Embryonic facial prominence (tissue), 1 donor: Measurements from ENCODE around the gene SLC13A3.

ENCODE experiments used
- DNase-seq: peaks from one replicate; pipeline ENCODE4 v3.0.0-alpha.2; 2016; ENCODE audit errors: extremely low spot score

SLC13A3 gene

DNA sequence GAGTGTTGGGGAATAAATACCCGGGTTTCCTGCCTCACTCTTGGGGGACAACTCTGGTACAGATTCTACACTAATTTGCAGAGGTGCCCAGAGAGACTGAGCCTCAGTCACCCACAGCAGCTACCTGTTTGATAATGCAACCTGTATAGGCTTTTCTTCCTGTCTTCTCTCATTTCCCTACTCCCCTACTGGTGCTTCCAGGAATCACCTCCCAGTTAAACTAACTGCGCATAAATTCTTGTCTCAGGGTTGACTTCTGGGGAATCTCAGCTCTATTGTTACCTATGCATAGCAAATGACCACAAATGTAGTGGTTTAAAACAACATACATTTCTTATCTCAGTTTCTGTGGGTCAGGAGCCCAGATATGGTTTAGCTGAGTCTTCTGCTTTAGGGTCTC, 112.1 kb downstream of the SLC13A3 start:
- DNase-seq = no peak

DNA sequence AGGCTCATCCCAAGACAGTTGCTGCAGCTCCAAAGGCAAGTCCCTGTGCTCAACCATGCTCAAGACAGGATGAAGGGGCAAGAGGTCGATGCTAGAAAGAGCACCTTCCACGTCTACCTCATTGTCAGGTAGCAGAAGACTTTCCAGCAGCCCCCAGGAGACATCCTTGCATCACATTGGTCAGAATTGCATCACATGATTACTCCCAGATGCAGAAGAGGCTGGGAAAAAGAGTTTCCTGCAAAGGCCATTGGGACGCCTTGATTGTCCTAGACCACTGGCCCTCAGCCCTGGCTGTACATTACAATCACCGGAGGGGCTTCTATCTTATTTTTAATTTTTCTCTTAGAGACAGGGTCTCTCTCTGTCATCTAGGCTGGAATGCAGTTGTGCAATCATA, 120.6 kb downstream of the SLC13A3 start:
- DNase-seq = no peak

DNA sequence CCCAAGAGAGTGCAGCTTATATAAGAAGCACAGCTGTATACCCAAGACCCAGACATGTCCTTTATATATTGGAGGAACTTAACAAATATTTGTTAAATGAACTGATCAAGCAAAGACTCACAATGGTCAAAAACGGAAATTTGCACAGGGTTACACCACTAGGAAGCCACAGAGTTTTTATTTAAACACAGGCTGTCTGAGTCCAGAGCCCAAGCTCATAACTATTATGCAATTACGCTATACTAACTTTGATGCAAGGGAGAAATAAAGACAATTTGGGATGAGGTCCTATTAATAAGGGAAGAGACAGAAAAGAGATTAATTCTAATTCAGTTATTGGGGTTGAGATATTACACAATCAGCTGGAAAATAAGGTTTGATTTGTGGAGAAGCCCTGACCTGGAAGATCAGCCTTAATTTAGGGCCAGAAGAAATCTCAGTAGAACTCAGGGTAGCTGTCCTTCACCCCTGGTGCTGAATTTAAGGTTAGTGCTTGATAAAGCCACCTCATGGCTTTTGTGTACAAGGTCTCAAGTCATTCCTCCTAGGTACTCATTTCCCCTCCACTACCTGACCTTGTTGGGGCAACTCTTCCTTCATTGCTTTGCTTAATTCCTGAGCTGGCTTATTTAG, 127.4 kb downstream of the SLC13A3 start:
- DNase-seq = no peak

DNA sequence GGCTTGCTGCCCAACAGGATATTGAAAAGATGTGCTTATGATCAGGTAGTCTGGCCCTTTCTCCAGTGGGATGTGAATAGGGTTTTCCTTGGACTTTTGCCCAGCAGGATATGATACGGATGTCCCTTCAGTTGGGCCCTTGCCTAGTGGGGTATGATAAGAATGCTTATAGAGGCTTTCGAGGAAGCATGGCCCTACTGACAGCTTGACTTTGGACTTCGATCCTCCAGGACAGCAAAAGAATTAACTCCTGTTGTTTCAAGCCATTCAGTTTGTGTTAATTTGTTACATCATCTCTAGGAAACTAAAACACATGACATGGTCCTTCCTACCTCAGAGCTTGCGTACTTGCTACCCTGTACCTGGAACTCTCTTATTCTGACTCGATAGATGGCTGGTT, 128.2 kb downstream of the SLC13A3 start:
- DNase-seq = no peak

DNA sequence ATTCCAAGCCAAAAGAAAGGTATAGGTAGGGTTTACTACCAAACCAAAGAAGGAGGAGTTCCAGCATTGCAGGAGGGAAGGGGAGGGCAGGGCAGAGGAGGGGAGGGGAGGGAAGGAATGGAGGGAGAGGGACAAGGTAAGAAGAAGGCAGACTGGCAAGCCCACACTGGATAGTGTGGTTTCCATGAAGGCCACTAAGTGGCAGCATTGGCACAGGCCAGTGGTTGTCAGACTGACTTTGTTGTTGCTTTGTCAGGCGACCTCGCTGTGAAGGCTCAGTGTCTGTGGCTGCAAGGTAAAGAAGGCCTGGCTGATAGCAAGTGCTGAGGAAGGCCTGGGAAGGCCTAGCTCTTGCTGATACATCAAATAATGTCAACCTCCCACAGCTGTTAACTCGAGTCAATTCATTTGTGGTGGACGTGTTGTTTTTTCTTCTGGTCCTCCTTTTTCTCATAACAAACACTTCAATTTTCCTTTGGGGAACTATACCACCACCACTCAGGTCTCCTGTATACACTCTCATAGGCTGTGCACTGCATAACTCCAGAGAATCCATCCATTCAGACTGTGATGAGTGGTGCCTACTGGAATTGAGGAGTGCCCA, 130.2 kb downstream of the SLC13A3 start:
- no peak for DNase-seq

DNA sequence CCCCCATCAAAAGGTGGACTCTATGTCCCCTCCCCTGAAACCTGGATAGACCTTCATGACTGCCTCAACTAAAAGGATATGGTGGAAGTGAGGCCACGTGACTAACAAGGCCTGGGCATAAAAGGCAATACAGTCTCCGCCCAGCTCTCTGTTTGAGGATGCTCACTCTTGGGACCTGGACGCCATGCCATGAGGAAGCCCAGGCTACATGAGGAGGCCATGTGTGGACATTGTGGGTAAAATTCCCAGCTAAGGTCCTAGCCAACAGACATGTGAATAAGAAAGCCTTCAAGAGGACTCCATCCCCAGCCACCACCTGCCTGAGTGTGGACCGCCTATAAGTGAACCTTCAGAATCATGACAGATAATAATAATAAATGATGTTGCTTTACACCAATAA, 130.7 kb downstream of the SLC13A3 start:
- no peak for DNase-seq

DNA sequence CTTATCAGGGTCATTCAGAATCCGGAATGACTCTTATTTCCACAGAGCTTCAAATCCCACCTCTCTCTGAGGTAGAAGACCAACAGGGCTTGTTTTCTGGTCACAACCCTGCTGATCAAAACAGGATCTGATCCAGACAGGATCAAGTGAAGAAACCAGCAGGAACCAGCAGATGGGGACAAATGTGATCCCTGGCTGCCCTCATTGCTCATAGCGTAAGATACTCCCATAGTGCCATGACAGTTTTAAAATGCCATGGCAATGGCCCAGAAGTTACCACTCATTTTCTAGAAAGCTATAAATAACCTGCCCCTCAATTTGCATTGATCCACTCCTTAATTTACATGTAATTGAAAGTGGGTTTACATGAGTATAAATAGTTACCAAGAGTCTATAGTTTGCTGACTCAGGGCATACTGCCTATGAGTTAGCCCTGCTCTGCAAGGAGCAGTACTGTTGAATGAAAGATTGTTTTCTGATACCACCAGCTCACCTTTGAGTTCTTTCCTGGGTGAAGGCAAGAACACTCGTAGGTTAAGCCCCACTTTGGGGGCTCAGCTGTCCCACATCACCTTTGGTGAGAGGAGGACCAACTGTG, 131.7 kb downstream of the SLC13A3 start:
- no peak for DNase-seq

DNA sequence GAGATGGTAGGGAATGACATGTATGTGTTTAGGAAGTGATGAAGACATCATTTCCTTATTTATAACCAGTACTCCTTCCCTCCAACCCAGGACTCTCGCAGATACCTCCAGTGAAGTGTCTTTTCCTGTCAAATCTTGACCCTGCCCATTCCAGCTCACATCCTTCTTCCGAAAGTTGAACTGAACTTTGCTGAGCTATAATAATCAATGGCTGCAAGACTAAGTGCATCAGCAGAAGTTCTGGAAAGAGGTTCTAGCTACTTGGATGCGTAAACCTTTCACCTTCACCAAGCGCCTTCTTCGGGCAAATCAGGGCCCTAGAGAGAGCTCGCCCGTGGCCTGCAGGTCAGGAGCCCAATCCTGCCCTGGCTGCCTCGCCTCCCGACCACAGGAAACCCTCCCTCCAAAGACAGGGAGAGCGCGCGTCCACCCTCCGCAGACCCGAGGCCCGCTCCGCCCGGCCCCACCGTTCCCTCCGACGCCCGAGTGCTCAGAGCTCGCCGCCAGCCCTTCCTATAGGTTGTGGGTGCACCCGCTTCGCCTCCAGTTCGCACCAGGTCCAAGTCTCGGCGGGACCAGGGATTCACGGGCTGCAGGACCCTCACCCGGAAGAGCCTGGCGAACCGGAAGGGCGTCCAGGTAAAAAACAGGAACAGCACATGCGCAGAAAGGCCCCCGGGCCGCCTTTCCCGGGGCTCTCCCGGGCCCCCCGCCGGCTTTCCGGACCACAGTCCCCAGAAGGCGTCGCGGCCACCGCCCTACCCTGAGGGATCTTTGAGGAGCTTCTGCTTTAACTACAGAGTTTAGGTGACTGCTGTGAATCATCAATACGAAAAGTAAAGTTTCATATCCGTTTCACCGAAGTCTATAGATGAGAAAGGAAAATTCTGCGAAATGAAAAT, 138.1 kb downstream of the SLC13A3 start, which contains the start of gene ZNF334:
ZNF334 (minus strand) TSS at position 617 of the 902 bp plus-strand sequence. CDS start 1,457 bp downstream, outside the sequence.
- DNase-seq = peak; percentile 35

DNA sequence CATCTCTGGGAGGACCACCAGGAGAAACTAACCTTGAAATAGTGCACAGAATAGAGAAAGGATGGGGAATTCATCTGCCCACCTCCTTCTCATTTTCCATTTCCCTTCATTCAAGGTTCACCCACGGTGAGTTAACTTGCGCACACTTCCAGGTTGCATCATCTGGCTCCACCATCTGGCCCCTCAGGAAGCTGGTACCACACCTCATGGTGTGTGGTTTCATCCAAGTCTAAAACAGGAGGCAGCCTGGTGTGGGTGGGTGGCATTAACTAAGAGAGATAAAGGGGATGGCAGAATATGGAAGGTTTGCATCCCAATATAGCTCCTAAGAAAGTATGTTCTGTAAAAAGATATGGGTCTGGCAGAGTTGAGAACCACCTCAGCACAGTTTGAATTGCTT, 141.7 kb downstream of the SLC13A3 start:
- no peak for DNase-seq
